Dedifferentiated amniotic fluid mesenchymal stem cell (primary cell): ENCODE measurements around the gene CENPF.
"Not testable (repeated sequence)": the region's sequence is repeated elsewhere in the genome, so short reads cannot be mapped to it uniquely, and the experiment has no call there.

Experiments used
- DNase-seq: peaks from one replicate; pipeline ENCODE4 v3.0.0-alpha.2; 2016; ENCODE audit errors: extremely low spot score

The CENPF gene

GRCh38 chr1:214602764-214603657 is at the start of gene CENPF:
Gene CENPF (plus strand): TSS chr1:214603195. CDS start chr1:214613755, 10,560 bp downstream.
- DNase-seq: peak; percentile 99

GRCh38 chr1:214557952-214558735 is 44.9 kb upstream of the CENPF start:
- peak; percentile 26 for DNase-seq

GRCh38 chr1:214563881-214564280 is 39.1 kb upstream of the CENPF start:
- no peak for DNase-seq

DNA sequence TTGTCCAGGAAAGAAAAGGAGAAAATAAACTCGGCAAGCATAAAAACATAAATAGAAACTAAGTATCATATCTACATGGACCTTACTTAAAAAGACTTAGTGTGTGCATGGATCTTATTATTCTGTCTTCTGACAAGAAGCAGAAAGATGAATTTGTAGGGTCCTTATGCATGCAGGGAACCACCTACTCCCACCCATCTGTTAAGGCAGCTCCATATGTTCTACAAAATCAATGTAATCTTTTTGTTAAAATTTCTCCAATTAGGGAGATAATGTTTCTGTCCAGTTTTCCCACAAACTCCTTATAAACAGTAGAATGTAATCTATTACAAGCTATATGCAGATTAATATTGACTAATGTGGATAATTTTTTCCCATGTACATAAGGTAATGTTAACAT is 37.7 kb upstream of the CENPF start:
- DNase-seq: no peak

DNA sequence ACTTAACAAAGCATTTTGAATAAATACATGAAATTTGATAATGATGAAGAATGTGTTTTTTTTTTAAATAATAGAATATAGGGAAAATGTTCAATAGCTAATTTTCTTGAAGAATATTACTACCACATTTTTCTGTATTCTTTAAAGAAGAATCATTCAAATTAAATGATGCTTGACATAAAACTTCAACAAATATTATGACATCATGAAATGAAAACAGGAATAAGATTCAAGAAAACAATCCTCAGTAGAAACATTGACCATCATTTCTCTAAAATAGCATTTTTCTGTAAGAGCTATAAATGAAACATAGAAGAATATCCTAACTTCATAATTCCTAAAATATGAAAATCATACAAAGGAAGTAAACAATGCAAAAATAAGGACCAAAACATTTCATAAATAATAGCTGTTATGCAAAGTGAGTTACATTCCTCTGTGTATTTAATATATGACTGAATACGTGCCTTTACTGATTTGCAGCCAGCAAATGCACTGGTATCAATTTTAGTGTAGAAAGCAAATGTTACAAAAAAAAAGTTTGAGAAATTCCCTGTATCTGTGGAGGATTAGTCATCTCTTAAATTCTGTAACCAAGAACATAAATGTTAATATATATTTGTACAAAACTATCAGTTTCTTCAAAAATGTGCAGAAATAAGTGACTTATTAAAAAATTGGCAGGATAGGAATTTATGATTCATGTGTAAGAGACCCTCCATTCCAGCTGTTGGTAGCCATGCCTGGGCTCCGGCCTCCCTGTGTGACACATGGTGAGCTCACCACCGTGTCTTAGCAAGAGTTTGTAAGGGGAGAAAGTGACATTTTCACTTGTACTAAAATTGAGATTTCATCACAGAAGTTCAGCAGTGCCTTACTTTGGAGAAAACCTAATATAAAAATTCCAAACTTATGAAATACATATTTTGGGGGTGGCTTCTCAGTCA is 36.6 kb upstream of the CENPF start:
- DNase-seq: peak; percentile 55

DNA sequence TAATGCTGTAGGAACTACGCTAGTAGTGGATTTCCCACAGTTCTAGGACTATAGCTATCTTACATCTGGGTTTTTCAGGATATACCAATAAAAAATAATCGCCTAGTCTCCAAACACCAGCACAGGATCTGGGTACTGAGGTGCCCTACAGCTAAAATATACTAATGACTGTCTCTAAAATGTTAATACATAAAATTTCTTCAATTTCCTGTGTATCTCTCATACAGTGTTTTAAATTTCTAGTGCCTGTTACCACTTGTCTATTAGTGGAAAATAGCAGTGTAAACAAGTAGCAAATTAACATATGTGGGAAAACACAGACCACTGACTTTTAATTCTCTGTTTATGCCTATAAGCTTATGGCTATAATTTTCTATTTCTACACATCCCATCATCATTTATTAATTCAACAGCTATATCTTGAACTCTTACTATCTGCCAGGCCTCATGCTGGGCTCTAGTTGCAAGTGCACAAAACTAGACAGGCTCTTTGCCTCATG is 35.5 kb upstream of the CENPF start:
- no peak for DNase-seq

- no peak for DNase-seq
Observed at GRCh38 chr1:214568328-214568727, 34.7 kb upstream of the CENPF start.

- no peak for DNase-seq
Observed at GRCh38 chr1:214569357-214570004, 33.5 kb upstream of the CENPF start.

DNA sequence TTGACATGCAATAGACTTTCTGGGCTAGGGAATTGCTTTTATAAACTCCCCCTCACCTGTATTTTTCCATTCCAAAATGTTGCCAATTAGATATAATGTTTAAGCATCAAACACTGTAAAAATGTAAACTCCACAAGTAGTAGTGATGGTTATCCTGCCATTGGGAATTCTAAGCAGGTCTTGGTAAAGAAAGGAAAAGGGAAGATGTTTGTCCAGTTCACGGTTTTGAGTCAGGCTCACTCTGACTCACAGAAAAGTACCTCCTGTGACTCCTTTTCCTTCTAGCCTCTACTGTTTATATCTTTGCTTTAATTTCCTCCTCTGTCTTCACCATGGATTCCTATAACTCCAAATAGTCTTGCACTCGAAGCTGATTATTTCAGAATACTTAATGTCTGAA is 32.6 kb upstream of the CENPF start:
- no peak for DNase-seq

DNA sequence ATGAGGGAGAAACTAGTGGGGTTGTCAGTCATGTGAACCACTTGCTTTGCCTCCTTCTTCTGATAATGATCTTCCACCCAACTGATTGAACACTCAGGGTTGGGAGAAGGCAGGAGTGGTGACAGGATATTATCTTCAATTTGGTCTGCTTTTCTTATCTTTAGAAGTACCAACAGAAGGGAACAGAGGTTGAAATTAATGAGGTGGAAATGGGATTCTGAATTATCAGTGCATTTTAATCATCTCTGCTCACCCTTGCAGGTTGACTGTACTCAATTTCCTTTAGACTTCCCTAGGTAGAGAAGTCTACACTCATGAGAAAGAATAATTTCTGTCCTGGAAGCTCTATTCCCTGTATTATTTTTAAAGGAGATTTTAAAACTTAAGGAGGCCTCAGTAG is 31.7 kb upstream of the CENPF start:
- DNase-seq: no peak

DNA sequence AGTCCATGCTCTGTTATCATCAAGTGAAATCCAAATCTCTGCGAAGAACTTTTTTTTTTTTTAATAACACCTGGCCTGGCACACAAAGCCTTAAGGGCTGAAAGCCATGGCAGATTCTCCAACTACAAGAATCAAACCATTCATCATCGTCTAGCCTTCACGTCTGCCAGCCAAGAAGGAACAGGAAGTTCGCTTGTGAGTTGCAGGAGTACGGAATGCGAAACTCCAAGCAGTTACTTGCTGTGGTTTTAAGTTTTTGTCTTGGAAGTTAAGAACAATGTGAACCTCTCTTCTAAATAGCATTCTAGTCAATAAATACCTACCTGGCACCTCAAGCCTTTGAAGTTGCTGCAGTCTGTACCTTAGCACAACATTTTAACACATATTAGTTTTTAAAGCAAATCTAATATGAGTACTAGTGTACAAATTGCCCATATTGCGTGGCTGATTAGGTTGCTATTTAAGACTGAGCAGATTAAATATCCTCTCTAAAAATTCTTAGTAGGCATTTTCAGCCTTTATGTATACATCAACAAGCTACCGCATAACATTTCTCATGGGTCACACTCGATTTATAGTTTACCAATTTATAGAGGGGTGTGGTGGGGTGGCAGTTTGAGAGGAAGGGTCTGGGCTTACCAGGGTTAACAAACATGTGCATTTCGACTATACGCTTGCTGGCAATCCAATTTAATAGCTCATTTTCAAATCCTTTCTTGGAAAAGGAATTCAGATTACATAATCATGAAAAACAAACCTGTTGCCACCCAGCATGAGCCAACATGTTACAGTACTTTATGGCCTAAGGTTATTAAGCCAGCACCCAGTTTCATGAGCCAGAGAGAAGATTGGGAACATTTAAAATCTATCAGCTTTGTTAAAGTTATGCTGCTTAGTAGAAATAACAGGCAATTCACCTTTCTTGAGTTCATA is 29.3 kb upstream of the CENPF start:
- DNase-seq: no peak

- no peak for DNase-seq
Observed at GRCh38 chr1:214574598-214575411, 28.2 kb upstream of the CENPF start.

- not testable (repeated sequence) for DNase-seq
Observed at GRCh38 chr1:214576120-214576519, 26.9 kb upstream of the CENPF start.

- no peak for DNase-seq
Observed at GRCh38 chr1:214579183-214579582, 23.8 kb upstream of the CENPF start.

- no peak for DNase-seq
Observed at GRCh38 chr1:214581785-214582184, 21.2 kb upstream of the CENPF start.

DNA sequence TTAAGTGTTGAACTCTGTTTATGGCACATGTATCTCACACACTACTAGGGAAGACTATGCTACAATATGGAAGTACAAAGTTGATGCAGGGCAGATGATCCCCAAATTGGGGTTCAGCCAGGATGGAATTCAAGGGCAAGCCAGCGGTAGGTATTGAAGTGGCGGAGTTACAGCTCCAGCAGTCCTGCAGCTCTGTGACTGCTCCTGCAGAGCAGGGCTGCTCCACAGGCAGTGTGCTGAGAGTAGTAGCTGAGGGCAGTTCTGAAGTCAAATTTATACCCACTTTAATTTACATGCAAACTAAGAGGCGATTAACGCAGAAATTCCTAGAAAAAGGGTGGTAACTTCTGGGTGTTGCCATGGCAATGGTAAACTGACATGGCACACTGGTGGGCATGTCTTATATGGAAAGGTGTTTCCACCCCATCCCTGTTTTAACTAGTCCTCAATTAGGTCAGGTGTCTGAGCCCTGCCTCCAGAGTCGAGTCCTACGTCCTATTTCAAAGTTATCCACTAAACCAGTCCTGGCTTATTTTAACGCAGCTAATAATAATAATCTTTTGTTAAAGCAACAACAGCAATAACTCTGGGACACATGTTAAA is 20.6 kb upstream of the CENPF start:
- no peak for DNase-seq

GRCh38 chr1:214583113-214583512 is 19.9 kb upstream of the CENPF start:
- no peak for DNase-seq

DNA sequence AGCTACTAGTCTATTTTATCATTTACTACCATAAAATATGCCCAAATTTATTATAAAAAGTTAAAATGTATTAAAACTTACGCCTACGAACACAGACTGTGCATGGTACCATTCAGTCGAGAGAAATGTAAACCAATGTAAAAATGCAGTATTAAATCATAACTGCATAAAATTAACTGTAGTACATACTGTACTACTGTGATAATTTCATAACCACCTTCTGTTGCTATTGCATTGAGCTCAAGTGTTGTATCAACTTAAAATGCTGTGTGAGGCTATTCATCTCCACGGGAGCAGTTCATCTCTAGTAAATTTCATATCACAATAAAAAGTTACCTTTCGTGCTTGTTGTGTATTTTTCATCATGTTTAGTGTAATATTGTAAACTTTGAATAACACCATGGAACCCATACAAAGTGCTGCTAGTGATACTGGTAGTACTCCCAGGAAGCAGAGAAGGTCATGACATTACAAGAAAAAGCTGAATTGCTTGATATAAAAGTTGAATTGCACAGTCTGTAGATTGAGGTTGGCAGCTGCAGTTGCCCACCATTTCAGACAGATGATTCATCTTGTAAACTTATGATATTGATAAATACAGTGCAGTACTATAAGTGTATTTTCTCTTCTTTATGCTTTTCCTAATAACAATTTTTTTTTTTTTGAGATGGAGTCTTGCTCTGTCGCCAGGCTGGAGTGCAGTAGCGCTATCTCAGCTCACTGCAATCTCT is 19.0 kb upstream of the CENPF start:
- DNase-seq: no peak
